ENCODE results near the gene LUZP1.

DNA sequence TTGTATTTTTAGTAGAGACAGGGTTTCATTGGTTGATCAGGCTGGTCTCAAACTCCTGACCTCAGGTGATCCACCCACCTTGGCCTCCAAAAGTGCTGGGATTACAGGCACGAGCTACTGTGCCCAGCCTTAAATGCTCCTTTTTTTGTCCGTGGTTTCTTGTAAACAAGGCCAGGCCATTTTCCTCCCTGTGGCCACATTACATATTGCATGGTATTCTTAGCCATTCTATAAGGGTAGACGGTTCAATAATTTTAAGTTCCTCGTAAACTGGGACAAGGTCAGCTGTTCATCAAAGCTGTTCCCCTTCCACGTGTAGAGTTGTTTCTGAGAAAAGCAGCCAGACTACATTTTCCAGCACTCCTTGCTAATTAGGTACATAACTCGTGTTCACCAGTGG lies 10.3 kb upstream of the LUZP1 start:
- no peak for TF ChIP-seq POLR2AphosphoS5 (IDR thresholded peaks at IDR 0.05; ENCODE audit: low read depth, low read length)
- no peak for TF ChIP-seq SIN3A (IDR thresholded peaks at IDR 0.05; ENCODE audit: borderline replicate concordance, insufficient read depth, low read length)
- TF ChIP-seq TAF1 (IDR thresholded peaks at IDR 0.05; ENCODE audit: borderline replicate concordance, insufficient read depth, low read length) = no peak
- TF ChIP-seq, protein P1, sequence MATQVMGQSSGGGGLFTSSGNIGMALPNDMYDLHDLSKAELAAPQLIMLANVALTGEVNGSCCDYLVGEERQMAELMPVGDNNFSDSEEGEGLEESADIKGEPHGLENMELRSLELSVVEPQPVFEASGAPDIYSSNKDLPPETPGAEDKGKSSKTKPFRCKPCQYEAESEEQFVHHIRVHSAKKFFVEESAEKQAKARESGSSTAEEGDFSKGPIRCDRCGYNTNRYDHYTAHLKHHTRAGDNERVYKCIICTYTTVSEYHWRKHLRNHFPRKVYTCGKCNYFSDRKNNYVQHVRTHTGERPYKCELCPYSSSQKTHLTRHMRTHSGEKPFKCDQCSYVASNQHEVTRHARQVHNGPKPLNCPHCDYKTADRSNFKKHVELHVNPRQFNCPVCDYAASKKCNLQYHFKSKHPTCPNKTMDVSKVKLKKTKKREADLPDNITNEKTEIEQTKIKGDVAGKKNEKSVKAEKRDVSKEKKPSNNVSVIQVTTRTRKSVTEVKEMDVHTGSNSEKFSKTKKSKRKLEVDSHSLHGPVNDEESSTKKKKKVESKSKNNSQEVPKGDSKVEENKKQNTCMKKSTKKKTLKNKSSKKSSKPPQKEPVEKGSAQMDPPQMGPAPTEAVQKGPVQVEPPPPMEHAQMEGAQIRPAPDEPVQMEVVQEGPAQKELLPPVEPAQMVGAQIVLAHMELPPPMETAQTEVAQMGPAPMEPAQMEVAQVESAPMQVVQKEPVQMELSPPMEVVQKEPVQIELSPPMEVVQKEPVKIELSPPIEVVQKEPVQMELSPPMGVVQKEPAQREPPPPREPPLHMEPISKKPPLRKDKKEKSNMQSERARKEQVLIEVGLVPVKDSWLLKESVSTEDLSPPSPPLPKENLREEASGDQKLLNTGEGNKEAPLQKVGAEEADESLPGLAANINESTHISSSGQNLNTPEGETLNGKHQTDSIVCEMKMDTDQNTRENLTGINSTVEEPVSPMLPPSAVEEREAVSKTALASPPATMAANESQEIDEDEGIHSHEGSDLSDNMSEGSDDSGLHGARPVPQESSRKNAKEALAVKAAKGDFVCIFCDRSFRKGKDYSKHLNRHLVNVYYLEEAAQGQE (IDR thresholded peaks at IDR 0.05; ENCODE audit: insufficient read depth in 1 of 2, low read depth in 2 of 2, low read length in 2 of 2) = no peak
